Endothelial cell of umbilical vein (primary cell): Measurements from ENCODE around the gene PEX19. TPM values are rescaled to one million over a fixed set of nuclear protein-coding genes. Genes with fewer than 3 reads are reported as not detected.

Experiments used
- BruUV-seq: library from RNA; stranded (reverse); fragments of 400-500 nt; replicated peaks from 2 replicates; lab custom pipeline; 2021; lab: Mats Ljungman, UMichigan
- CTCF ChIA-PET: fragments of 300-600, 350-600 bp; sonication (Branson Sonifier 250); formaldehyde crosslinking; loops from one replicate; lab custom pipeline; 2021; ENCODE audit warnings: antibody characterized with exemption, inconsistent platforms; lab: Charles Lee
- POLR2A ChIA-PET: fragments of 300-600, 350-600 bp; sonication (Branson Sonifier 250); formaldehyde crosslinking; loops from one replicate; lab custom pipeline; 2021; ENCODE audit warnings: antibody characterized with exemption, inconsistent platforms; lab: Charles Lee
- DNase-seq: peaks from one replicate; pipeline ENCODE4 v3.0.0-alpha.2; 2011; ENCODE audit warnings: low read depth, low spot score
- FAIRE-seq: peaks from 2 replicates; lab custom pipeline; 2011; peaks lifted over from hg19 to GRCh38; lab: Jason Lieb, UNC
- H2AFZ ChIP-seq: 2 replicates; pipeline ENCODE4 v1.6.0; 2012; ENCODE audit warnings: low read depth, low read length, control low read depth, inconsistent platforms
- H3K27ac ChIP-seq: 2 replicates; pipeline ENCODE4 v1.5.1; 2011; ENCODE audit warnings: low read depth, mild to moderate bottlenecking, control low read depth, low read length, moderate library complexity; ENCODE audit not compliant: insufficient read depth
- H3K27me3 ChIP-seq, 2 experiments: 2 replicates each; pipeline versions ENCODE4 v1.6.0 to v1.6.1; 2011; ENCODE audit warnings: low read length in 2 of 2, mixed read lengths in 1 of 2; ENCODE audit not compliant: control insufficient read depth in 2 of 2, insufficient read depth in 2 of 2
- H3K36me3 ChIP-seq, 2 experiments: 2 replicates in 1 of 2; 3 replicates in 1 of 2; pipeline ENCODE4 v1.5.1; 2011; ENCODE audit warnings: low read length in 2 of 2, mild to moderate bottlenecking in 1 of 2, moderate library complexity in 1 of 2; ENCODE audit not compliant: control insufficient read depth in 2 of 2, insufficient read depth in 2 of 2; ENCODE audit errors: extremely low read depth in 1 of 2
- H3K4me1 ChIP-seq: 3 replicates; pipeline ENCODE4 v1.5.1; 2011; ENCODE audit warnings: mild to moderate bottlenecking, low read length; ENCODE audit not compliant: control insufficient read depth, insufficient read depth; ENCODE audit errors: extremely low read depth
- H3K4me2 ChIP-seq: 2 replicates; pipeline ENCODE4 v1.6.1; 2011; ENCODE audit warnings: low read length, control low read depth, mixed read lengths; ENCODE audit not compliant: insufficient read depth
- H3K4me3 ChIP-seq, 3 experiments: fragments of 200-600 bp in 1 of 3; sonication (generic), shearing (Covaris generic) in 1 of 3; replicated peaks in 1 of 3; 2 replicates each; pipeline ENCODE4 v1.5.1; 2011 to 2016; ENCODE audit warnings: control low read depth in 3 of 3, low read length in 3 of 3, mild to moderate bottlenecking in 2 of 3, inconsistent platforms in 1 of 3, low read depth in 1 of 3, moderate library complexity in 1 of 3; ENCODE audit not compliant: insufficient read depth in 1 of 3
- H3K79me2 ChIP-seq: 2 replicates; pipeline ENCODE4 v1.6.0; 2012; ENCODE audit warnings: low read length, inconsistent platforms; ENCODE audit not compliant: control insufficient read depth, insufficient read depth
- H3K9ac ChIP-seq: replicated peaks from 2 replicates; pipeline ENCODE3; 2011; ENCODE audit warnings: low read length, control low read depth; ENCODE audit not compliant: insufficient read depth; ENCODE audit errors: extremely low read depth
- H3K9me1 ChIP-seq: replicated peaks from 3 replicates; pipeline ENCODE4 v1.6.0; 2011; ENCODE audit warnings: mild to moderate bottlenecking, low read length; ENCODE audit not compliant: control insufficient read depth, insufficient read depth; ENCODE audit errors: extremely low read depth
- H3K9me3 ChIP-seq: replicated peaks from 2 replicates; pipeline ENCODE4 v1.5.1; 2012; ENCODE audit warnings: low read length, inconsistent platforms; ENCODE audit not compliant: control insufficient read depth, insufficient read depth
- H4K20me1 ChIP-seq: replicated peaks from 2 replicates; pipeline ENCODE3; 2011; ENCODE audit warnings: mild to moderate bottlenecking, low read length; ENCODE audit not compliant: control insufficient read depth, insufficient read depth; ENCODE audit errors: extremely low read depth
- EZH2 ChIP-seq: IDR thresholded peaks from 2 replicates; pipeline ENCODE4 v1.6.1; 2012; ENCODE audit warnings: borderline replicate concordance, low read depth, mild to moderate bottlenecking, moderate library complexity, low read length, inconsistent platforms; ENCODE audit not compliant: severe bottlenecking
- FOS ChIP-seq: IDR thresholded peaks from 2 replicates; pipeline ENCODE4 v1.6.1; 2011; ENCODE audit warnings: mild to moderate bottlenecking, low read length, moderate library complexity, borderline replicate concordance; ENCODE audit not compliant: insufficient read depth
- GATA2 ChIP-seq: IDR thresholded peaks from 2 replicates; pipeline ENCODE4 v1.7.0; 2011; ENCODE audit warnings: low read depth, mild to moderate bottlenecking, moderate library complexity, mixed read lengths, low read length; ENCODE audit not compliant: insufficient read length, insufficient read depth
- JUN ChIP-seq: IDR thresholded peaks from 2 replicates; pipeline ENCODE4 v1.6.1; 2011; ENCODE audit warnings: borderline replicate concordance, low read depth; ENCODE audit not compliant: insufficient read length, insufficient read depth
- MYC ChIP-seq: IDR thresholded peaks from one replicate; pipeline ENCODE4 v1.6.1; 2011; ENCODE audit warnings: mild to moderate bottlenecking, low read depth, low read length
- POLR2A ChIP-seq: IDR thresholded peaks from 2 replicates; pipeline ENCODE4 v1.6.1; 2012; ENCODE audit warnings: low read depth, mild to moderate bottlenecking, control low read depth, low read length
- POLR2AphosphoS5 ChIP-seq: IDR thresholded peaks from 2 replicates; pipeline ENCODE4 v1.6.1; 2012; ENCODE audit warnings: low read depth, mild to moderate bottlenecking, control low read depth, low read length, moderate library complexity; ENCODE audit not compliant: insufficient read depth
- dilution Hi-C: fragments of 300-500 bp; cut with MboI; formaldehyde crosslinking; loops from one replicate; pipeline ENCODE4 v1.15.0; 2019; ENCODE audit warnings: low sequenced_read_pairs; ENCODE audit not compliant: extremely low pct_ligation_motif_present
- intact Hi-C: fragments of 100-400 bp; cut with micrococcal nuclease; formaldehyde crosslinking; loops from one replicate; pipeline ENCODE4 v1.10.0; 2022
- polyA plus RNA-seq, 4 experiments: library from polyadenylated mRNA; depleted of rRNA in 3 of 4; stranded (reverse) in 3 of 4; unstranded in 1 of 4; fragments of >200 nt; gene quantifications; 2 replicates each; pipeline versions ENCODE4 v1.2.1 to v1.2.3, GENCODE V29; 2011 to 2012; ENCODE audit warnings: missing spikeins in 1 of 4
- total RNA-seq: library from RNA; stranded (reverse); gene quantifications from 2 replicates; pipeline ENCODE4 v1.2.3, GENCODE V29; 2021
- TF ChIP-seq, protein P1 (sequence below), 2 donors: IDR thresholded peaks; 1 replicate in 1 of 2; 2 replicates in 1 of 2; pipeline ENCODE4 v1.5.1; 2011; ENCODE audit warnings: low read length in 2 of 2, mild to moderate bottlenecking in 2 of 2, moderate library complexity in 2 of 2, control low read depth in 1 of 2, inconsistent platforms in 1 of 2, low read depth in 1 of 2; ENCODE audit not compliant: insufficient read depth in 1 of 2; ENCODE audit errors: extremely low read depth in 1 of 2
- TF ChIP-seq, protein P2 (sequence below): IDR thresholded peaks from 2 replicates; pipeline ENCODE4 v1.6.1; 2011; ENCODE audit not compliant: insufficient read depth, insufficient read length

PEX19 gene
- total and polyA plus RNA-seq, 2 donors (not counting 3 experiments of a cell fraction or from before 2014, with no cell fraction given): 24.4 to 38.4 TPM

- H3K4me3 ChIP-seq: no peak overlapping the region
- ChIA-PET CTCF (interaction anchor here (0.9 to 1.4 kb wide), 2 partner anchors 24 to 33 kb away, joined by 3 read pairs; no protein-coding TSS in a partner anchor), POLR2A (no interaction called here)
- no peak overlapping the region for H2AFZ ChIP-seq
- no peak overlapping the region for H3K27ac ChIP-seq
- H3K4me1 ChIP-seq: no peaks in the 10 kb centered on the region
- no peak overlapping the region for H3K9ac ChIP-seq
- H3K4me2 ChIP-seq: no peak overlapping the region
- H3K9me1 ChIP-seq: no peaks in the 10 kb centered on the region
- intact Hi-C loops: loop anchor here (10.0 kb wide), 1 partner anchor 730 kb away; no protein-coding TSS in a partner anchor
- H3K9me3 ChIP-seq: no peaks in the 10 kb centered on the region
- peaks cover 34% of the 10 kb centered on the region for H3K79me2 ChIP-seq
- H3K36me3 ChIP-seq: peaks cover 7 to 25% of the 10 kb centered on the region in 2 experiments
- no peaks in the 10 kb centered on the region for H4K20me1 ChIP-seq
- BruUV-seq: no TSS peak
- TF ChIP-seq POLR2AphosphoS5 (no peak), GATA2 (no peak), MYC (no peak), POLR2A (no peak), FOS (no peak), JUN (no peak), EZH2 (no peak)
- TF ChIP-seq, protein P1, sequence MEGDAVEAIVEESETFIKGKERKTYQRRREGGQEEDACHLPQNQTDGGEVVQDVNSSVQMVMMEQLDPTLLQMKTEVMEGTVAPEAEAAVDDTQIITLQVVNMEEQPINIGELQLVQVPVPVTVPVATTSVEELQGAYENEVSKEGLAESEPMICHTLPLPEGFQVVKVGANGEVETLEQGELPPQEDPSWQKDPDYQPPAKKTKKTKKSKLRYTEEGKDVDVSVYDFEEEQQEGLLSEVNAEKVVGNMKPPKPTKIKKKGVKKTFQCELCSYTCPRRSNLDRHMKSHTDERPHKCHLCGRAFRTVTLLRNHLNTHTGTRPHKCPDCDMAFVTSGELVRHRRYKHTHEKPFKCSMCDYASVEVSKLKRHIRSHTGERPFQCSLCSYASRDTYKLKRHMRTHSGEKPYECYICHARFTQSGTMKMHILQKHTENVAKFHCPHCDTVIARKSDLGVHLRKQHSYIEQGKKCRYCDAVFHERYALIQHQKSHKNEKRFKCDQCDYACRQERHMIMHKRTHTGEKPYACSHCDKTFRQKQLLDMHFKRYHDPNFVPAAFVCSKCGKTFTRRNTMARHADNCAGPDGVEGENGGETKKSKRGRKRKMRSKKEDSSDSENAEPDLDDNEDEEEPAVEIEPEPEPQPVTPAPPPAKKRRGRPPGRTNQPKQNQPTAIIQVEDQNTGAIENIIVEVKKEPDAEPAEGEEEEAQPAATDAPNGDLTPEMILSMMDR (IDR thresholded peaks at IDR 0.05; ENCODE audit: extremely low read depth in 1 of 2, insufficient read depth in 1 of 2, low read depth in 1 of 2, low read length in 2 of 2): no peak
- TF ChIP-seq, protein P2, sequence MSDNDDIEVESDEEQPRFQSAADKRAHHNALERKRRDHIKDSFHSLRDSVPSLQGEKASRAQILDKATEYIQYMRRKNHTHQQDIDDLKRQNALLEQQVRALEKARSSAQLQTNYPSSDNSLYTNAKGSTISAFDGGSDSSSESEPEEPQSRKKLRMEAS: no peak
- no peak for FAIRE-seq
- no peaks in the 10 kb centered on the region for H3K27me3 ChIP-seq
- dilution Hi-C loops: no loop called here
- DNase-seq: no peak
These were observed 40.3 kb upstream of the PEX19 start for GRCh38 chr1:160325252-160325651.
